Karpas-422 (cell line): Measurements from ENCODE around the gene RARB. TPM values are rescaled to one million over a fixed set of nuclear protein-coding genes. Genes with fewer than 3 reads are reported as not detected.

Experiments used
- small RNA-seq: library from RNA; depleted of rRNA; stranded (forward); fragments of <200 nt; gene quantifications from one replicate; pipeline ENCODE3, GENCODE V24; 2014
- total RNA-seq: library from RNA; depleted of rRNA; stranded (reverse); fragments of >200 nt; shearing (Covaris generic); gene quantifications from 2 replicates; pipeline ENCODE4 v1.2.3, GENCODE V29; 2014; ENCODE audit warnings: low replicate concordance; rRNA removed

RARB gene
- total RNA-seq, 1 experiment from 2014 or later, result not detected

Small RNA genes within 50 kb of the gene (small RNA-seq; reads per million reads assigned to genes)
- gene RF01161, result 7.4 reads per million, percentile 87 among the genes with 10 or more reads in this experiment
- gene RF02271, result not detected

Other genes with a start within 250 kb of the RARB start
- gene TOP2B, start 236.6 kb downstream of the RARB start, total RNA-seq, result 132 and 155 TPM in 2 replicates